Skin of body (tissue), 2 donors: Measurements from ENCODE around the gene LRRC15. TPM values are rescaled to one million over a fixed set of nuclear protein-coding genes. Genes with fewer than 3 reads are reported as not detected.

ENCODE experiments used
- DNase-seq: peaks from one replicate; lab custom pipeline; 2025; lab: John Stamatoyannopoulos, UW
- total RNA-seq: library from RNA; depleted of rRNA; stranded (reverse); fragments of >200 nt; gene quantifications from one replicate; pipeline ENCODE4 v1.2.3, GENCODE V29; 2014

The LRRC15 gene
- total RNA-seq, 1 donor from 2014 or later, result 23.6 TPM

- no peak for DNase-seq
Measured at GRCh38 chr3:194336601-194337355, 32.8 kb downstream of the LRRC15 start.

- no peak for DNase-seq
Measured at GRCh38 chr3:194333981-194334320, 35.6 kb downstream of the LRRC15 start.

GRCh38 chr3:194333212-194333980 lies 36.1 kb downstream of the LRRC15 start:
- no peak for DNase-seq

GRCh38 chr3:194332858-194333211 lies 36.7 kb downstream of the LRRC15 start:
- DNase-seq, result no peak

DNA sequence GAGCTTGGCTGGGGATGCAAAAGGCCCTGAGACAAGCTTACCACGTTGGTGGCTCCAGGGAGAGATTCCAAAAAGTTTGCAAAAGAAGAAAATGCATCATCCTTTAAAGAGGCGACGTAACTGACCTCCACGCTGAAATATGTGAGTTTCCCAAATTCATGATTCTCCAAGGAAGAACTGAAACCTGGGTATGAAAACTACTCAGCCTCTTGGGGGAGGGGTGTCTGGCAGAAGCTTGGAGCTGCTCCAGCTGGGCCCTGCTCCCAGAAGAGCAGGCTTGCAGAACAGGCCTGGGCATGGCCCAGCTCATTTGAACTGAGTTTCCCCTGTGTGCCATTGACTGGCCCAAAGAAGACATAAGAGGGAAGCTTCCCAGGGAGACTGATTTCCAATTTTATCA lies 39.0 kb downstream of the LRRC15 start:
- no peak for DNase-seq

GRCh38 chr3:194330160-194330559 lies 39.4 kb downstream of the LRRC15 start:
- no peak for DNase-seq

- DNase-seq, result no peak
Measured at GRCh38 chr3:194329583-194329965, 40.0 kb downstream of the LRRC15 start.

DNA sequence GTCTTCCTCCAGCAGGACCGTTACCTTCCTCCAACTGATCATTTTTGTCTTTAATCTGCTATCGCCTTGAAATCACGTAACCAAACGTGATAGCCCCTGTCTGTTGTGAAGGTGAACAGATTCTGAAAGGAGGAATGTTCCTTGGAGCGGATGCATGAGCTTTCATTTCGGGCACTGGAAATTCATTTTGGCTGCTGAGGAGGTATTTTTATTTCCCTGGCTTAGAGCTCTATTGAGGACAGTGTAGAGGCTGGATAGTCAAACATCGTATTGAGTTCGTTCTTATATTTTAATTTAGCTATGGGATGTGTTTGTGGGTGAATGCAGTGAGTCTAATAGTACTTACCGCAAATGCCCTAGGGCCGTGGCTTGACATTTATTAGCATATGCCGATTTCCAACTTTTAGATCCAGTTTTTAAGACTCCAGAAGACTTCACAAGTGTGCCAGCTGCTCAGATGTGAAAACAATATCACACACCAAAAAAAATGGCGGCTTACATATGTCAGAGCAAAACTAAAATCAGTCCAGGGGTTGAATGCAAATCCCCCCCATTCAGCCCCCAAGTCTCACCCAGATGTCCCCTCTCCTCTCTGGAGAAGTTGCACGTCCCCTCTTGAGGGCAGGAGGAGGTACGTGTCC lies 40.5 kb downstream of the LRRC15 start:
- no peak for DNase-seq

- DNase-seq, result no peak
Measured at GRCh38 chr3:194328053-194328657, 41.4 kb downstream of the LRRC15 start.

GRCh38 chr3:194327218-194328052 lies 42.1 kb downstream of the LRRC15 start:
- DNase-seq, result no peak

DNA sequence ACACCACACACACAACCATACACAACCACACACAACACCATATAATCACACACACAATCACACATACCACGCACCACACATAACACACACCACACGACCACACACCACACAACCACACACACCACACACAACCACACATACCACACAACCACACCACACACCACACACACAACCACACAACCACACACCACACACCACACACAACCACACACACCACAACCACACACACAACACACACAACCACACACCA lies 42.6 kb downstream of the LRRC15 start:
- no peak for DNase-seq

DNA sequence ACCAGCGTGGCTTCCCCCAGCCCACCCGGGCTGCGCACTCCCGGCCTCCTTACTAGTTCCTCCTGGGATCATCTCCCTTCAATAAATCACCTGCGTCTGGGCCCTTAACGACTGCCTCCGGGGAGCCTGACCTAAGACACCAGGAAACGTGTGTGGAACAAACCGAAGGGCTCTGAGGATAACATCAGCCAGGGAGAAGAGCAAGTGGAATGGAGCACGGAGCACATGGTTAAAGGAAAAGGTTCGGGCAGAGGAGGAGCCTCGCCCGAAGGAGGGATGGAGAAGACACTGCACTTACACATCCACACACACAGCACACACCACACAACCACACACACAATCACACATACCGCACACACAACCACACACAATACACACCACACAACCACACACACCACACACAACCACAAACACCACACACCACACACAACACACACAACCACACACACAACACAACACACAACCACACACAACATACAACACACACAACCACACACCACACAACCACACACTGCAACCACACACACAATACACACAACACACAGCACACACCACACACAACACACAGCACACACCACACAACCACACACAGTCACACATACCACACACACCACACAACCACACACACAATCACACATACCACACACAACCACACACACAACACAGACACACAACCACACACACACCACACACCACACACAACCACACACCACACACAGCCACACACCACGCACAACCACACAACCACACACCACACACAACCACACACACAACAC lies 43.2 kb downstream of the LRRC15 start:
- DNase-seq, result no peak

GRCh38 chr3:194325424-194326153 lies 44.0 kb downstream of the LRRC15 start:
- no peak for DNase-seq

- no peak for DNase-seq
Measured at GRCh38 chr3:194324823-194325327, 44.7 kb downstream of the LRRC15 start.

DNA sequence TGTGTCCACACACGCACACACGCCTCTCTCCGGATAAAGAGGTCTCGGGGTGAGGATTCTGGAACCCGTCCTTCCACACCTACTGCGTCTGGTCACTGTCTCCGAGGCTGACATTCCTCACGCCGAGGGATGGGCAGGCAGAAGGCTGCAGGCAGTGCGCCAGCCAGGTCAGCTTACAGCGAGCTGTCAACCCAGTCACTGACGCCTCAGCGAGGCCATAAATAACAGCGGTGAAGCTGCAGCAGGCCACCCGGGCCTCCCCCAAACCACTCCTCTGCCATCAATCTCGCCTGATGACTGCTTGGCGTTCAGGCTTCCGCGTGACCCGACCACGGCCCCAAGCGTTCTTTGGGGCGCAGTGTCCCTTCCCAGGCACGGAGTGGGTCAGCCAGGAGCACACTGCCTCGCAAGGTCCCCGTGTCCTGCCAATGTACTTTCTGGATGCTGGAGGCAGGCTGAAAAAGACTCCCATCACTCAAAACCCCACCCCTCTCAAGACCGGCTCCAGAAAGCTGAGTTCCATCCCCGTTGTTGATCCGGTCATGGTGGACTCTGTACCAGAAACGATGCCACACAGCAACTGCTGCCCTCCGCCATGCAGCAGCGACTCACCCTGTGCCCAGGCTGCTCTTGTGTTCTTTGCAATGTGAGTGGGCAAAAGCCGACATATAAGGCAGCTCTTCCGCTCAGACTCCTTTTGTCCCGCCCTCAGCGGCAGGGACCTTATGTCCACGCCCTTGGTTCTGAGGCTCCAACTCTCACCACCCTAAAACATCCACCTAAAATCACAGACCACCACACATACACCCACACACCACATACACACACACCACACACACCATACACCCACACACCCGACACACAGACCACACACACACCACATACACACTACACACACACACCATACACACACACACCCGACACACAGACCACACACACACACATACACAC lies 45.5 kb downstream of the LRRC15 start:
- DNase-seq, result no peak

- no peak for DNase-seq
Measured at GRCh38 chr3:194322678-194323211, 46.8 kb downstream of the LRRC15 start.

- DNase-seq, result no peak
Measured at GRCh38 chr3:194321693-194322640, 47.6 kb downstream of the LRRC15 start.
